ENCODE data around the gene SMAD4.

SMAD4 gene

DNA sequence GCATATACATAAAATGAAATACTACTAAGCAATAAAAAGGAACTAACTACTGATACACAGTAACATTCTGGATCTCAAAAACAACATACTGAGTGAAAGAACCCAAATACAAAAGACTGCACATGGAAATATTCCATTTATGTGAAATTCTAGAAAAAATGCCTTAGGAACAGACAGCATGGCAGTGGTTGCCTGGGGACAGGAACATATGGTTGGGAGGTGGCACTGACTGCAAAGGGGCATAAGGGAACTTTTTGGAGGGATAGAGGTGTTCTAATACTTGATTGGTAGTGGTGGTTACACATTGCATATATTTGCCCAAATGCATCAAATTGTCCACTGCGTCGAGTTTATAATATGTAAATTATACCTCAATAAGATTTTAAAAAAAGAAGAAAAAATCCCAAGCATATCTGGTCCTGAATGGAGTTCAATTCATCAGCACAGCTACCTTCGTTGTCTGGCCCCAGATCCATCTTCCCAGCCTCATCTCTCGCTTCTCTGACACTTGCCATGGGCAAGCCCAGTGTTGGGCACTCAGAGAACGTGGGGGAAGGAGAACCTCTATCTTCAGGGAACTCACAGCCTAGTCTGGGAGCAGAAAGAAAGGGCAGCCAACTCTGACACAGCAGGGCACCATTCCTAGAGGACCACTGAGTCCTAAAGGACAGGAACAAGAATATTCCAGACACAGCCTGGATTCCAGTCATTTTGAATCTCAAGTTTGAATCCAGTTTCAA lies 8.6 kb upstream of the SMAD4 start:
- no peak for DNase-seq (ENCODE audit: low spot score)

DNA sequence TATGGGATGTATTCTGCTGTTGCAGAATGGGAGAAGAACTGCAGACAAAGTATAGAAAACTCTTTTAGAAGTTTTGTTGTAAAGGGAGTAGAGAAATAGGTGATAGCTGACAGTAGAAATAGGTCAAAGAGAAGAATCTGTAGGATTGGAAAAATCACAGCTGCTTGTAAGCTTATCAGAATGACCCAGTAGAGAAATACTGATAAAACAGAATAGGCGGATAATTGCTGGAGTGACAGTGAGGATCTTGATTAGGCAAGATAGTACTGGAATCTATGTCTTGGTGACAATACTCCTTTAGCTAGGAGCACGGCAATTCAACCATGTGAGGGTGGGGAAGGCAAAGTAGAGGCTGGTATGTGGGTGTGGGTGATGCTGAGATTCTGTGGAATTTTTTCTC lies 4.5 kb upstream of the SMAD4 start:
- DNase-seq (ENCODE audit: low spot score): no peak

DNA sequence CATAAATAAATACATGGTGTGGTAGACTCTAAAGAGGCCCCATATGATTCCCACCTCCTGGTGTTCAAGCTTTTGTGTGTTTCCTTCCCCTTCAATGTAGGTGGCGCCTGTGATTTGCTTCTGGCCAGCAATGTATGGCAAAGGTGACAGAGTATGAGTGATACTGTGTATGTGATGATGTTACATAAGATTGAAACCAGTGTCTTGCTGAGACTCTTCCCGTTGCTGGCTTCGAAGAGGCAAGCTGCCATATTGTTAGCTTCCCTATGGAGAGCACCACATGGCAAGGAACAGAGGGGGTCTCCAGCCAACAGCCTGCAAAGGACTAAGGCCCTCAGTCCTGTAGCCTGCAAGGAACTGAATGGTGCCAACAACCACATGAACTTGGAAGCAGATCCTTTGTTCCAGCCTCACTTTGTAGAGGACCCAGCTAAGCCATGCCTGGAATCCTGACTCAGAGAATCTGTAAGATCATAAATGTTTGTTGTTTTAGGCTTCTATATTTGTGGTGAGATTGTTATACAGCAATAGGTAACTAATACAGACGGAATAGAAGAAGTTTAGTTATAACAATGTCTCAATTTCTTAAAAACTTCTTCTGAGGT lies 1.7 kb upstream of the SMAD4 start:
- no peak for DNase-seq (ENCODE audit: low spot score)

DNA sequence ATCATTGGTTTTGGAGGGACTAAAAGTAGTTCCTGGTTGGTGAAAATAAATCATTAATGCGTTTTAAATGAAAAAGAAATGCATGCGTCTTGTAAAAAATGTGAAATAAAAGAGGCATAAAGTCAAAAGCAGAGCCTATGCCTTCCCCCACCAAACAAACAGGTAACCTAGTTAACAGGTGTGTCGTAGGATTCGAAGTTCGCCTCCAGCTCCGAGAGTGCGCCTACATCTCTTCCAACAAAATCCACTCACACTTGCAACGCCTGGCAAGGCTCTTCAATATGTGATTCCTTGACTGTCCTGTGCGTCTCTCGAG lies 677 bp upstream of the SMAD4 start:
- no peak for DNase-seq (ENCODE audit: low spot score)

DNA sequence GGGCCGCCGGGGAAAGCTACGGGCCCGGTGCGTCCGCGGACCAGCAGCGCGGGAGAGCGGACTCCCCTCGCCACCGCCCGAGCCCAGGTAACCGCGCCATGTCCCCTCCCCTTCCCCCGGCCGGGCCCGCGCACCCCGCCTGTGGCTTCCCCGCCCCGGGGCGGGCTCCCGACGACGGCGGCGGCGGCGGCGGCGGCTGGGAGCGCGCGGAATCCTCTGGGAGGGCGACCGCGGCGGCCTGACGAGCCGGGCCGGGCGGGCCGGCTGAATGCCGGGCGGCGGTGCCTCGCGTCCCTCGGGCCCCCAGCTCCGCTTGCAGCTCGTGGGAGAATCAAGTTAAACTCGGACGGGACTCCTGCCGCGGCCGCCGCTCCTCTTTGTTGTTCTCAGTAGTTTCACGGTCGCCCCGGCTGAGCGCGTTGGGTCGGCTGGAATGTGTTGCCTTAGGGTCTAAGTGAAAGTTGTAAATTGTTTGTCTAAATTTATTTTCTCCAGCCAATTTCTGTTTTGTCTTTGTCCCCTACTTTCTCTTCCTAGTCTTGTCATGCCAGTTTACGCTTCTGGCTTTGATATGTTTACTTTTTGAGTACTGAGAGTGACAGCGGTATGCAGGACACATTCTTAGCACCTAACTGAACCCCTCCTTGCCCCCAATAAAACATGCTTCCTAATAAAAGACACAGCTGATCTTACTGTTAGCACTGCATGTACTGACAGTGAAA lies 685 bp downstream of the SMAD4 start:
- DNase-seq (ENCODE audit: low spot score): peak; percentile 6

DNA sequence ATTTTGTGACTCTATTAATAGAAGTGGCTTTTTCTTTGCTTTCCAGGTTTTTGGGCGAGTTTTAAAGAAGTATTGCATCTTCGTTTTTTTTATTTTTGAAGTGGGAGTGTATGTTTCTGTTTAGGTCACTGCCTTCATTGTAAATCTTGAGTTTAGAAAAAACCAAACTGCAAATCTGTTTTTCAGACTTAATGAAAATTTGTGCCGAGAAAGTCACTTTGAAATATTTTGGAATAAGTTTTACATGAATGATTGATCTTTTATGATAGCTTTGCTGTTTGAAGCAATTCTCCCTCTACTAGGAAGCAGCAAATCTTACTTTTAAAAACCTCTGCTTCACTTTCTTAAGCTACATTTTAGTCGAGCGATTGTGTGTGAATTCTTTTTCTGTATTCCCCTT lies 2.2 kb downstream of the SMAD4 start:
- no peak for DNase-seq (ENCODE audit: low spot score)

DNA sequence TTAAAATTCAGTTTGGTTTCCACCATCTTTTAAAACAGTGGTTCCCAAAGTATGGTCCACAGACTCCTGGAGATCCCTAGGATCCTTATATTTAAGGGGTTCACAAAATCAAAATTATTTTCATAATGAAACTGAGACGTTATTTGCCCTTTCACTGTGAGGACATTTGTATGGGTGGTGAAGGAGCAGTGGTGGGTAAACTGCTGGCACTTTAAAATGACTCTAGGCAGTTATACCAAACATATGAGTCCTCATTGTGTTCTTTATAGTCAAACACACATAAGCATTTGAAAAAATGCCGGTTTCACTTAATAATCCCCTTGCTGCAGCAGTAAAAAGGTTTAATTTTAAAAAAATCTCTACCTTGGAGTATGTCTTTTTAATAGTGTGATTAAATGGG lies 7.2 kb downstream of the SMAD4 start:
- DNase-seq (ENCODE audit: low spot score): no peak

DNA sequence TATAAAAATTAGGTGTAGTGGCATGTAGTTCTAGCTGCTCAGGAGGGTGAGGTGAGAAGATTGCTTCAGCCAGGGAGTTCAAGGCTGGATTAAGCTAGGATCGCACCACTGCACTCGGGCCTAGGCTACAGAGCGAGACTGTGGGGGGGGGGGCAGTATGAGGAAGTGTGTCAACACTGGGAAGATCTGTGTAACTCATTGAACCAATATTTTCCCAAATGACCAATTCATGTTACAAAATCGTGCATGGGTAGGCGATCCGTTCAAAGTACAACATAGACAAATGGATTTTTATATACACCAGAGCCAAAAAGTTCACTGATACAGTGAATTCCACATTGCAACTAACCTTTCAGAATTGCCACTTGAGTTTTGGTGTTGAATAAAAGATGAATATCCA lies 8.1 kb downstream of the SMAD4 start:
- DNase-seq (ENCODE audit: low spot score): no peak

DNA sequence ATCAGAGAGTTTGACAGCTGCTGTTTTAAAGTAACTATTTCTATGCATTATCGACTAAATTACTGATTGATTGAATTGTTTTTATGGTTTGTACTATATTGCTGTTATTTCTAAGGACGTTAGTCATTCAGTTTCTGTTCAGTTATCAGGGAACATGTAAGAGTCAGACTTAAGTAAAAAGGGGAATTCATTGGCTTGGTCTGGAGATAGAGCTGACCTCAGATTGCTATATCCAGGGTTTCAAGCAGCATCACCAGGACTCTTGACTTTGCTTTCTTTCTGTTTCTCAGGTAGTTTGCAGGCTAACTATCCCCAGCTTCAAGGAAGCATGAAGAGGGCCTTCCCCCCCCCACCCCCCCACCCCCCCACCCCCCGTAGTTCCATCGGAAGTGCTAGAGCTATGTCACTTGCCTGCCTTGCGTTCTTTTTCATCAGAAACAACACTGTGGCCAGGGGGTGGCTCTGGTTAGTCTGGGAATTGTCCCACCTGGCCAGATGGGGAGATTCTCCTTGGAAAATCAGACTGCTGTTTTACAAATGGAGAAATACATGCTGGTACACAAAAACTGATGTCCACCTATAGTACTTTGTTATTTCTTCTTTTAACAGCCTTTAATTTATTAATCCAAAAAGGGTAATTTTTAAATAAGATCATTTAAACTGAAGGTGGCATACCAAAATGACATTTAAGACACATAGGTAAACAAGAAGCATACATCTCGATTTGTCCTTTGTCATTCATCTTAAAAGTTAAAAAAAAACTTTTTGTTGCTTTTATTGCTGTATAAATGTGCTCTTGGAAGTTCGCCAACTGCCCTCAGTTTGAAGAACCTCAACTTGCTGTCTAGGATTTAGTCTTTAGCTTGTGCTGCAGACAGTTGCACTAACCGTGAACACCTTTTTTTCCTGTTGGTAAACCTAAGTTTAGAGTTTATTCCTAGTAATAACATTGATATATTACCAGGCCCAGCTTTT lies 9.4 kb downstream of the SMAD4 start:
- no peak for DNase-seq (ENCODE audit: low spot score)

DNA sequence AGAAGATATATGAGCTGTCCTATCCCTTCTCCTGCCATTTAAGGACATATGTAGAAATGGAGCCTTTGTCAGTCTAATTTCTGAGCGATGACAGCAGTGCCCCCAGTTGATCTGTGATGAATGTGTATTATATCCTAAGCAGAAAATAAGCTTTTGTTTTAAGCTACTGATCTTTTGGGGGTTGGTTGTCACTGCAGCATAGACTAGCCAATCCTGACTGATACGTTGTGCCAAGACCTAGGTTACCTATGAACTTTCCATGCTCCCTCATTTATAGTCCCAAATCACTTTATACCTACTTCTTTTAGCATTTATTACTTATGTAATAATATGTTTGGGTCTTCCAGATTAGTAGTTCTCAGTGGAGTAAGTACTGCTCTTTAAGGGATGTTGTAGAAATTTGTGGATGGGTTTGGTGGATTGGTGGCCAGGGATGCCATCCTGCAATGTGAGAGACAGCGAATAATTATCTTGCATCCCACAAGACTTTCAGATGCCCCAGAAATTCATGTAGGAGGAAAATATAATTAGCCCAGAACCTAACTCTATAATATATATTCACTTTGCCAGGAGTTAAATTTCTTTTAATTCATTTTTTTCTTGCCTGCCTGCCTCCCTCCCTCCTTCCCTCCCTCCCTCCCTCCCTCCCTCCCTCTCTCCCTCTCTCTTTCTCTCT lies 11.8 kb downstream of the SMAD4 start:
- DNase-seq (ENCODE audit: low spot score): no peak

DNA sequence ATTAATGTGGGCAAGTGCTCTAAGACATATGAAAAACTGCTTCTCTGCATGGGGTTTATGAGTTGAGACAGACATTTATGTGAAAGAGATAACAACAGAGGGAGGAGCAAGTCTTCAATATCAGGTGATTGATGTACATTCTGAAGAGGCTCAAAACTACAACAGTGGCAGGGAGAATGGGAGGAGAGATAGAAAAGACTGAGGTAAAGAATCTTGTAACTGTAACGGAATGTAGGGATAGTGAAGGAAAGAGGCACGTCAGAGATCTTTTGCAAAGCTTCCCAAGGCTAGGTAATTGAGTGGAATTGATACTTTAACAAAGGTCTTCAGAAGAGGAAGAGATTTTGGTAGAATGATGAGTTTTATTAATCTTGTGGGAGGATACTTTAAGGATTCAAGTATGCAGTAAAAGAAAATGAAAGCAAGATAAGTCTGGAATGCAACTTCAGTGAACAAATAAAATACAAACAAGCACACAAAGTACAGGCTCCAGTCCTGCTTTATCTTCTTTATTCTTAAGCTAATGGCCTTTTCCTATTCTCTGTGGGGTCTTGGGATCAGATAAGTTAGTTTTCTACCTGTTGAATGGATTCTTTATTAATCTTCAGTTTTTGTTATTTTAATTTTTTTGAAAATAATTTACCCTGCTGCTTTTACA lies 15.0 kb downstream of the SMAD4 start:
- no peak for DNase-seq (ENCODE audit: low spot score)

DNA sequence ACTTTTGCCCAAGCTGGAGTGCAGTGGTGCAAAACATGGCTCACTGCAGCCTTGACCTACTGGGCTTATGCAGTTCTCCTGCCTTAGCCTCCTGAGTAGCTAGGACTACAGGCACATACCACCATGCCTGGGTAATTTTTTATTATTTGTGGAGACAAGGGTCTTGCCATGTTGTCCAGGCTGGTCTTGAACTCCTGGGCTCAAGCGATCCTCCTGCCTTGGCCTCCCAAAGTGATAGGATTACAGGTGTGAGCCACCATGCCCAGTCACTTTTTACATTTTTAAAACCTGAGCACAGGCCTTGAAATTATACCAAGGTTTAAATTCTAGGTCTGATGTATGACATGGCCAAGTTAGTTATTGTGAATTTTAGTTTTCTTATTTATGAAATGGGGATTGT lies 18.2 kb downstream of the SMAD4 start:
- DNase-seq (ENCODE audit: low spot score): no peak

DNA sequence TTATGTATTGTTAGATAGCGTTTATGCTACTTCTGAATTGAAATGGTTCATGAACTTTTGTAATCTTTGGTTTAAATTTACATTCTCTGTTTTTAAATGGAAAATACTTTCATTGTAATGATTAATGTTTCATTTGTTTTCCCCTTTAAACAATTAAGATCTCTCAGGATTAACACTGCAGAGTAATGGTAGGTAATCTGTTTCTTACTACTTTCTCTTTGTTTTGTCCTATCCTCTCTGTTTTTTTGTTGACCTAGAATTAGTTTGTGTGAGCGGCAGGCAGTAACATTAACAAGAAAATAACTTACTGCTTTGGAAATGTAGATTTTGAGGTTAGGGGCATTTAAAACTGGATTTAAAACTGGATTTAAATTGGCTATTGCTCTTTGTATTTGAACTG lies 19.1 kb downstream of the SMAD4 start:
- no peak for DNase-seq (ENCODE audit: low spot score)

DNA sequence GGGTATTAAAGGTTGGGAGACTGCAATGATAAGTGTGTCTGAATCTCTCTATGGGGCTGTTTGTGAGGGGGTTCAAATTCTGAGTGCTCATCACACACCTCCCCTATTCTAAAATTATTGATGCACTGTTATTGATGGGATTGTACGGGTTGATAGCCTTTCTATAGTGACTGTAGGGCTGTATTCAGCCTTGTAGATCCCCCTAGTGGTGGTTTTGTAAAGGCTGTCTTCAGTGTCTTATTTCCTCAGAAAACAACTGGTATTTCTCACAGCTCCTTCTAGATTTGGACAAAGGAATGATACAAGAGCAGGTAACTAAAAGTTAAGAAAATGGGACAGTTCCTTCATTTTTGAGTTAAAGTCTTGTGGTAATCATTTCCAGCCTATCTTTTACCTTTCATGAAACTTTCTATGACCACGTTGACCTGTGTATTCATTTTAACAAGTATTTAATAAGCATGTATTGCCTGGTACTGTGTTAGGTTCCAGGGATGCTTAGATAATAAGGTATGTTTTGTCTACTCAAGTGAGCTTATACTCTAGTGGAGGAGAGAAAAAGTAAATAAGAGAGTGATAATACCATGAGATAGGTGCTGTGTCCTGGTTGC lies 21.2 kb downstream of the SMAD4 start:
- DNase-seq (ENCODE audit: low spot score): no peak

DNA sequence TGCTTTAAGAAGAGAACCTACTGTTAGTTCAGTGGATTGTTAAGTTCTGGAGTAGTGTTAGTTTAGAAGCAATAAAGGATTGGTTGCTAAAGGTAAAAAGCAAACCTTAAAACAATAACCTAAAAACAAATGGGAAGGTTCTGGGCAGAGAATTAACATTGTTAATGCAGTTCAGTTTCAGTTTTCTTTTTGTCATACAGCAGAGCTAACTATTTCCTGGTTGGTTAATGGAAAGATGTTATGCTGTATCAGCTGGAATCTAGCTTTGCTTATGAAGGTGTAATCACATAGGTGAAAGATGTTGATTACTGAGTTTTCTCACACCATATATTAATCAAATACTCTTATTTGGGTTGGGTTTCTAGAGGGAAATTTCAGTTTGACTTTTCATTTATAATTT lies 23.8 kb downstream of the SMAD4 start:
- no peak for DNase-seq (ENCODE audit: low spot score)

DNA sequence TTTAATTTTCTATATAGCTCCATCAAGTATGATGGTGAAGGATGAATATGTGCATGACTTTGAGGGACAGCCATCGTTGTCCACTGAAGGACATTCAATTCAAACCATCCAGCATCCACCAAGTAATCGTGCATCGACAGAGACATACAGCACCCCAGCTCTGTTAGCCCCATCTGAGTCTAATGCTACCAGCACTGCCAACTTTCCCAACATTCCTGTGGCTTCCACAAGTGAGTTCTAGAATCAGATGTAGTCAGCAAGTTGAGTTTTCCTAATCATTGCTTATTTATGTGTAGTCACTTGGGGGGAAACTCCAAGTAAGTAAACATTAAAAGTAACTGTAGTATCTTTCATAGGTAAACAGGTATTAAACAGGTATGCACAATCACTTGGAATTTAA lies 24.8 kb downstream of the SMAD4 start:
- no peak for DNase-seq (ENCODE audit: low spot score)

DNA sequence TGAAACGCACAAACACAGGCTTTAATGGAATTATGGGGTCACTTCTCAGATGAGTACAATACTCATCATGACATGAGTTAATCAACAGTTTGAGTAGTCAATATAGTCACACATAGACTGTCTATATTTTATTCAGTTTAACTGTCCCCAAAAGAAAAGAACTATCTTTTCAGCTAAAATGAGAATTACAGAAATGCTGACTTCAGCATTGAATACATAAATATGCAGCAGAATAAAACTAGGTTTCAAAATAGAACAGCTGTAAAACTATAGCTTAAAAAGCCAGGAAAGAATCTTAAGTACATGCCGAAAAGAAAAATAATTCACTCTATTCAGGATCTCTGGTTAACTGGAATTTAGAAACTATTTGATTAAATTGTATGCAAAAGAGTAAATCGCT lies 30.0 kb downstream of the SMAD4 start:
- no peak for DNase-seq (ENCODE audit: low spot score)

DNA sequence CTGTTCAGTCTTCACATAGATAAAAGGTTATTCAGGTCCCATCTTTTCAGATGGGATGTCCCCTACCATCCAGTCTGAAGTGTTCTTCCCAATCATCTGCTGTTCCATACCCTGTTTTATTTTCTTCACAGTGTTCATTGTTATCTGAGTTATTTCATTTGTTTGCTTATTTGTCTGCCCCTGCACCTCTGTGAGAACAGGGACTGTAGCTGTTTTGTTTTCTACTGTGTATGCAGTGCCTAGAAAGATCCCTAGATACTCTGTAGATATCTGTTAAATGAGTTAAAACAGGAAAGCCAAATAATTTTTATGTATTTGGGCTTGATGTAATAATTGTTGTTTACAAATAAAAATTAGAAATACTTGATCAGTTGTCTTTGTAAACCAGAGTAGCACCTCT lies 34.2 kb downstream of the SMAD4 start:
- no peak for DNase-seq (ENCODE audit: low spot score)

DNA sequence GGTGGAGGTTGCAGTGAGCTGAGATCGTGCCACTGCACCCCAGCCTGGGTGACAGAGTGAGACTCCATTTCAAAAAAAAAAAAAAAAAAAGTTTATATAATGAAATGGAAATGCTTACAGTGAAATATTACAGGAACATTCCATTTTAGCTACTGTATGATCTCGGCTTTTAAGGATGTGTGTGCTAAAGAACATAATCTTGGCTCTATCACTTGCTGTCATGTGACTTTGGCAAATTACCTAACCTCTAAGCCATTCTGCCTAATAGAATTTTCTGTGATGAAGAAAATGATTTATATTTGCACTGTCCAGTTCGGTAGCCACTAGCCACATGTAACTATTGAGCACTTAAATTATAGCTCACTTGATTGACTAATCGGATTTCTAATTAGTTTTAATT lies 36.3 kb downstream of the SMAD4 start:
- no peak for DNase-seq (ENCODE audit: low spot score)

DNA sequence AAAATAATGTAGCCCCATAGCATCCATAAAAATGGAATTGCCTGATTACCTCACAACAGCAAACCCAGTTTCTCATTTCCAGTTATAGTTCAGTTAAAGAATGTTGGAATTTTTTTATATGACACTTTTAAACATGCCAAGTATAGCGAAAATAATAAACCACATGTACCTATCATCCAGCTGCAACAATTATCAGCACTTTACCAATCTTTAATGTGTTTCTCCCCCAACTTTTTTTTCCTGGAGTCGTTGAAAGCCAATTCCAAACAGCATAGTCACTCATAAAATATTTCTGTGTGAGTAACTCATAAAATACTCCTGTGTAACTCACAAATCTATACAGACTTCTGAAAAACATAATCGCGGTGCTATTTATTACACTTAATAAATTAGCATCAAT lies 38.1 kb downstream of the SMAD4 start:
- no peak for DNase-seq (ENCODE audit: low spot score)

DNA sequence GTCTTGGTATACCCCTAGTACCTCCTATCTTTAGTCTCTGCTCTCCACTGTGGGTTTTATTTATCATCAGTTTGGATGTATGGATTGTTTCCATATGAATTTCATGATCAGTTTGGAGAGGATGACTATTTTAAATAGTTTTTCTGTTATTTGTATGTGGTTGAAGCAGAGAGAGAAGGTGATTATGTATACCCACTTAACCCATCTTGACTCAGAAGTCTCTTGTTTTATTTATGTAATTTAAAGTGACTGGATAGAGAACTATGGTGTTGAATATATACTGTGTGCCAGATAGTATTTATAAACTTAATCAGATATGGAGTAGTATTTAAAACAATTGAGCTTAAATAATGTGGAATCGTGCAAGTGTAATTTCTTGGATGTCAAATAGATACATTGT lies 39.9 kb downstream of the SMAD4 start:
- DNase-seq (ENCODE audit: low spot score): no peak

All from COLO829 (cell line).